GM04503 (cell line): ENCODE measurements around the gene PRAMEF12.
"Not testable (repeated sequence)": the region's sequence is repeated elsewhere in the genome, so short reads cannot be mapped to it uniquely, and the experiment has no call there.

ENCODE experiments used
- DNase-seq: peaks from one replicate; pipeline ENCODE4 v3.0.0-alpha.2; 2012; ENCODE audit warnings: low read depth

PRAMEF12 gene

GRCh38 chr1:12770620-12771019 is 2.9 kb upstream of the PRAMEF12 start:
- no peak for DNase-seq

- no peak for DNase-seq
These were observed 2.4 kb upstream of the PRAMEF12 start for GRCh38 chr1:12771186-12771585.

- DNase-seq, result no peak
These were observed 1.0 kb upstream of the PRAMEF12 start for GRCh38 chr1:12772520-12772919.

- DNase-seq, result no peak
These were observed 1.3 kb downstream of the PRAMEF12 start for GRCh38 chr1:12774801-12775345.

GRCh38 chr1:12775443-12775842 is 1.9 kb downstream of the PRAMEF12 start:
- DNase-seq, result no peak

GRCh38 chr1:12776801-12777557 is 3.4 kb downstream of the PRAMEF12 start:
- no peak for DNase-seq

GRCh38 chr1:12778061-12778460 is 4.5 kb downstream of the PRAMEF12 start:
- no peak for DNase-seq

GRCh38 chr1:12778907-12779306 is 5.4 kb downstream of the PRAMEF12 start:
- DNase-seq, result no peak

GRCh38 chr1:12781488-12781887 is 8.0 kb downstream of the PRAMEF12 start:
- not testable (repeated sequence) for DNase-seq

GRCh38 chr1:12783783-12784182 is 10.2 kb downstream of the PRAMEF12 start:
- not testable (repeated sequence) for DNase-seq

GRCh38 chr1:12784729-12785128 is 11.2 kb downstream of the PRAMEF12 start:
- DNase-seq, result not testable (repeated sequence)

GRCh38 chr1:12791097-12791496 is 17.6 kb downstream of the PRAMEF12 start, which contains the start of gene PRAMEF1:
Gene PRAMEF1 (plus strand): TSS chr1:12791397. CDS start chr1:12793228, 1,831 bp downstream.
- DNase-seq, result not testable (repeated sequence)

- peak; percentile 8 for DNase-seq
These were observed 25.4 kb downstream of the PRAMEF12 start for GRCh38 chr1:12798911-12799310.

- no peak for DNase-seq
These were observed 26.2 kb downstream of the PRAMEF12 start for GRCh38 chr1:12799730-12800129.

- no peak for DNase-seq
These were observed 36.4 kb downstream of the PRAMEF12 start for GRCh38 chr1:12809933-12810332.

GRCh38 chr1:12810691-12811408 is 37.3 kb downstream of the PRAMEF12 start:
- peak; percentile 65 for DNase-seq

- DNase-seq, result peak; percentile 27
These were observed 37.9 kb downstream of the PRAMEF12 start for GRCh38 chr1:12811409-12811784.

- not testable (repeated sequence) for DNase-seq
These were observed 45.5 kb downstream of the PRAMEF12 start for GRCh38 chr1:12819061-12819460.
